ENCODE measurements around the gene HOXC11. TPM values are rescaled to one million over a fixed set of nuclear protein-coding genes. Genes with fewer than 3 reads are reported as not detected.

HOXC11 gene
- total and polyA plus RNA-seq, 10 of the 15 experiments (the other 5 are each of a cell fraction or from before 2014, with no cell fraction given): not detected

DNA sequence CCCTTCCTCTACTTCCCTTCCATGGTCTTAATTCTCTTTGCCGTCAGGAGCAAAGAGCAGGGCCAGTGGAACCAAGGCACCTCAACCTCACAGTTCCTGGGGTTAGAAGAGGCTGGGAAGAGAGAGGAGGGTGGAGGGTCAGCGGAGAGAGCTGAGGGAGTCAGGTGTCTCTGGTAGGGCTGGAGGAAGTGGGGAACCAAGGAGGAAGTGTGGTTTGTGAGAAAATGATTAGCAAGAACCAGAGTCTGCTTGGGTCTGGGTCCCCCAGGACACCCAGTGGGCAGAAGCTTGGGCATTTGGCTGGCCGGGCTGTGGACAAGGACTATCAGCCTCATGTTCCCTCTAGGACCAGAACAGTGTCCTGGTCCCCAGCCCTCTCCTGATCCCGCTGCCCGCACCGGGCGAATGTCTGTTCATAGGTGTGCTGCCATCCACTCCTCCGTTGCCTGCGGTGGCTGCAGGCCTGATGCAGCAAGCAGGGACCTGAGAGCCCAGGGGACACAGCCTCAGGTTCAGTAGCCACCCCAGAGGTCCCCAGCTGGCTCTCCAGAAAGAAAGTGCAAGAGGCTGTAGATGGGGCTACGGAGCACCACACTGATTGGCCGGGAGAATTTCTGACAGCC is 15.9 kb upstream of the HOXC11 start:
- SMC1A ChIA-PET (ENCODE audit: uncharacterized antibody, unreplicated experiment): no interaction called here
- no peak for FAIRE-seq
- Histone ChIP-seq H4K20me1 (ENCODE audit: control insufficient read depth, insufficient read depth) (no peaks in the 10 kb centered on the region), H3K4me3 (no peak overlapping the region), H3K9me3 (replicated peaks; ENCODE audit: control insufficient read depth, insufficient read depth, low read length) (no peaks in the 10 kb centered on the region), H3K27me3 (replicated peaks in 1 of 2; ENCODE audit: control insufficient read depth in 2 of 2, insufficient read depth in 2 of 2, low read length in 1 of 2) (peaks cover 41 to 68% of the 10 kb centered on the region in 2 experiments), H3K4me1 (ENCODE audit: control insufficient read depth, insufficient read depth, low read length) (no peaks in the 10 kb centered on the region), H3K36me3 (ENCODE audit: control insufficient read depth in 2 of 2, insufficient read depth in 2 of 2, low read length in 1 of 2) (no peaks in the 10 kb centered on the region), H3K79me2 (ENCODE audit: control insufficient read depth, insufficient read depth, low read length) (no peaks in the 10 kb centered on the region), H3K4me2 (ENCODE audit: control insufficient read depth, insufficient read depth) (no peak overlapping the region), H3K9ac (ENCODE audit: control insufficient read depth, insufficient read depth, low read length) (no peak overlapping the region), H2AFZ (ENCODE audit: control insufficient read depth, low read depth, low read length) (no peak overlapping the region), H3K27ac (ENCODE audit: control insufficient read depth, insufficient read depth) (no peak overlapping the region)
- no TSS peak for BruUV-seq (replicated peaks)
- intact Hi-C loops (cut with micrococcal nuclease; ENCODE audit: unreplicated experiment): no loop called here
- RAD21 ChIA-PET (ENCODE audit: unreplicated experiment): no interaction called here
- 20% methylated on average over 11 of the region's 11 CpGs for WGBS (ENCODE audit: insufficient coverage, insufficient replicate concordance, low lambda C conversion rate, missing lambda C conversion rate)
- CTCF ChIA-PET: no interaction called here
- in situ Hi-C loops (cut with MboI): no loop called here
- POLR2A ChIA-PET: no interaction called here
- no peak for DNase-seq (ENCODE audit: low read depth, low spot score)
- peak; percentile 24; the same call in 2 of the 3 replicates for ATAC-seq
- 0 out of 2 replicates have a peak, but pooled peaks have one; percentile 11 for TF ChIP-seq SPI1 (IDR thresholded peaks at IDR 0.05; ENCODE audit: borderline replicate concordance, insufficient read depth, low read depth, low read length)
- TF ChIP-seq BCL11A (IDR thresholded peaks at IDR 0.05; ENCODE audit: low read depth, low read length): no peak

GRCh38 chr12:53958128-53958527 is 14.8 kb upstream of the HOXC11 start:
- no peak overlapping the region for H3K9ac ChIP-seq (ENCODE audit: control insufficient read depth, insufficient read depth, low read length)
- H3K4me3 ChIP-seq: no peak overlapping the region
- RAD21 ChIA-PET (ENCODE audit: unreplicated experiment): no interaction called here
- WGBS (ENCODE audit: insufficient coverage, insufficient replicate concordance, low lambda C conversion rate, missing lambda C conversion rate): 0% methylated on average over 3 of the region's 3 CpGs
- no peak for ATAC-seq
- no peak overlapping the region for H2AFZ ChIP-seq (ENCODE audit: control insufficient read depth, low read depth, low read length)
- H3K79me2 ChIP-seq (ENCODE audit: control insufficient read depth, insufficient read depth, low read length): no peaks in the 10 kb centered on the region
- H3K27me3 ChIP-seq (replicated peaks in 1 of 2; ENCODE audit: control insufficient read depth in 2 of 2, insufficient read depth in 2 of 2, low read length in 1 of 2): peaks cover 37 to 71% of the 10 kb centered on the region in 2 experiments
- POLR2A ChIA-PET: no interaction called here
- H3K27ac ChIP-seq (ENCODE audit: control insufficient read depth, insufficient read depth): no peak overlapping the region
- no peak for TF ChIP-seq REST (IDR thresholded peaks at IDR 0.05; ENCODE audit: low read depth, low read length)
- TF ChIP-seq SP1 (IDR thresholded peaks at IDR 0.05; ENCODE audit: low read depth, low read length): no peak
- no peak for TF ChIP-seq EP300 (IDR thresholded peaks at IDR 0.05; ENCODE audit: borderline replicate concordance in 1 of 2, control insufficient read depth in 1 of 2, low read depth in 2 of 2, low read length in 2 of 2)
- TF ChIP-seq RBBP5 (conservative IDR thresholded peaks at IDR 0.05): no peak
- no peak for TF ChIP-seq CBFB (IDR thresholded peaks at IDR 0.05; ENCODE audit: low read depth)
- TF ChIP-seq ATF7 (IDR thresholded peaks at IDR 0.05; ENCODE audit: low read depth): no peak
- no peak for TF ChIP-seq NR2F1 (conservative IDR thresholded peaks at IDR 0.05)
- no peak for TF ChIP-seq ESRRA (IDR thresholded peaks at IDR 0.05; ENCODE audit: low read length)
- no peak for TF ChIP-seq RAD51 (IDR thresholded peaks at IDR 0.05)
- TF ChIP-seq HDAC6 (IDR thresholded peaks at IDR 0.05; ENCODE audit: unreplicated experiment): no peak
- SMC1A ChIA-PET (ENCODE audit: uncharacterized antibody, unreplicated experiment): interaction anchor here (0.8 kb wide), 1 partner anchor 18 kb away, joined by 3 read pairs; no protein-coding TSS in a partner anchor
- CTCF ChIA-PET: no interaction called here
- H3K9me3 ChIP-seq (replicated peaks; ENCODE audit: control insufficient read depth, insufficient read depth, low read length): no peaks in the 10 kb centered on the region
- no peak for DNase-seq (ENCODE audit: low read depth, low spot score)
- in situ Hi-C loops (cut with MboI) (no loop called here), intact Hi-C loops (cut with micrococcal nuclease; ENCODE audit: unreplicated experiment) (no loop called here)
- no peaks in the 10 kb centered on the region for H3K36me3 ChIP-seq (ENCODE audit: control insufficient read depth in 2 of 2, insufficient read depth in 2 of 2, low read length in 1 of 2)
- no TSS peak for BruUV-seq (replicated peaks)
- no peaks in the 10 kb centered on the region for H3K4me1 ChIP-seq (ENCODE audit: control insufficient read depth, insufficient read depth, low read length)
- no peak overlapping the region for H3K4me2 ChIP-seq (ENCODE audit: control insufficient read depth, insufficient read depth)
- FAIRE-seq: no peak
- H4K20me1 ChIP-seq (ENCODE audit: control insufficient read depth, insufficient read depth): no peaks in the 10 kb centered on the region

Data from GM12878 (cell line).